Activated CD4-positive, CD25-positive, alpha-beta regulatory T cell treated with anti-CD3 and anti-CD28 coated beads, Interleukin-2, amount 50 U/mL, for 24 hours (primary cell): ENCODE measurements around the gene DPP7.
"Not testable (repeated sequence)": the region's sequence is repeated elsewhere in the genome, so short reads cannot be mapped to it uniquely, and the experiment has no call there.

Experiments used
- ATAC-seq, 2 donors: fragments of 150-1000 bp; cut with Tn5 transposase; one replicate each; pipeline ENCODE4 v1.10.0; 2021; ENCODE audit warnings: mild to moderate bottlenecking in 1 of 2, moderate library complexity in 1 of 2

DPP7 gene

GRCh38 chr9:137128862-137129455, 14.4 kb upstream of the DPP7 start:
- ATAC-seq, result no peak

DNA sequence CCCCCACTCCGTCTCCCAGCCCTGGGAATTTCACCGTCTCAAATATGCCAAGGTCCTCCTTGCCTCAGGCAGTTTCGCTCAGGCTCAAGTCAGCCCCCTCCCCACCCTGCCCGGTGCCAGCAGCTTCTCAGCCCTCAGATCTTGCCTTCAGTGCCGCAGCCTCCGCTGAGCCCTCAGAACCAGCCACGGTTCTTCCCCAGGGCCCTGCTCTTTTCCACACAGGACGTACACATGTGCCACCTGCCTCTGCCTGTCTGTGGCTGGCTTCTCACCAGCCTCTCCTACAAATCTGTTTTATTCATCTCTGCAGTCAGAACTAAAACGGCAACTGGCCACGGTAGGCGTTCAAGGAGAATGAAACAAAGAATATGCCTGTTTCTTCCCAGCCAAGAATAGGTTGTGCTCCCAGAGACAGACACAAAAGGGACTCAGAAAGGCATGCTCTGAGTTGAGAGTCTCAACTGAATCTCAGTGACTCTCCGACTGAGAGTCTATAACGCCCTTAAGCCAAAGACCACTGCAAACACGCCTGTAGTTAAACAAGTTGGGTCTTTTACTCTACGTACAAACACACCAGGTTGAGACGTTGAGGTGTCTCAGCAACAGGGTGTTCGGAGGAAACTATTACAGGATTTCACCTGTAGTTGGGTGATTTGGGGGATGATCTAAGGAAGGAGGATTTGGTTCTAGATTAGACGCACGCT, 13.8 kb upstream of the DPP7 start:
- no peak for ATAC-seq

DNA sequence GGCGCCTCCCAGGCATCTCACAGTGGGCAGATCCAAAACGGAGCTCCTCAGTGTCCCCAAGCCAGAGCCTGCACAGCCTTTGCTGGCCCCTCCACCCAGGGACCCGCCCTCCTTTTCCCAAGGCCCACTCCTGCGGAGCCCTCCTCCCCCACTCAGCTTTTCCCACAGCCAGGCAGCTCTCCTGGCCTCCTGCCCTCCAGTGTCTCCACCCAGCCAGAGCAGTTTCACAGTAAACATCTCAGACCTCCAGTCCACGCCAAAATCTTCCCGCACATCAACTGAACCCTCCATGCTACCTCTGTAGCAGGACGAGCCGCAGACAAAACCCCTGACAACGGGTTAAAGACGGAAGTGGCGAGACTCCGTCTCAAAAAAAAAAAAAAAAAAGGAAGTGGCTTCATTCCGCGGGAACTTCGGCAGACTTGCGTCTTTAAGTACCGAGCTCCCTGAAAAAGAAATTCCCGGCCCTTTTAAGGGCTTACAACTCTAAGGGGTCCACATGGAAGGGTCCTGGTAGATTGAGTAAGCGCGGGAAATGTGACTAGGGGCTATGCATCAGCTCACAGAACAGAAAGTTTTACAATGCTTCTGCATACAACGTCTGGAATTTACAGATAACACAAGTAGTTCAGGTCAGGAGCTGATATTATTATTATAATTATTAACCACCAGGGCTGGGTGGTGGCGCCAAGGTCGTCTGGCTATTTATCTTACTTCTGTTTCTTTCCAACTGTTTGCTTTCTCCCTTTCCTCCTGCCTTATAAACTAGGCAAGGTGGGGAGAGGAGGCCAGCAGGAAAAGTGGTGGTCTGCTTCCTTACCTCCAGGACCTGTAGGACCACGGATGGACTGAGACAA, 13.0 kb upstream of the DPP7 start:
- ATAC-seq, result no peak

- no peak for ATAC-seq
Measured at GRCh38 chr9:137126786-137127185, 12.3 kb upstream of the DPP7 start.

DNA sequence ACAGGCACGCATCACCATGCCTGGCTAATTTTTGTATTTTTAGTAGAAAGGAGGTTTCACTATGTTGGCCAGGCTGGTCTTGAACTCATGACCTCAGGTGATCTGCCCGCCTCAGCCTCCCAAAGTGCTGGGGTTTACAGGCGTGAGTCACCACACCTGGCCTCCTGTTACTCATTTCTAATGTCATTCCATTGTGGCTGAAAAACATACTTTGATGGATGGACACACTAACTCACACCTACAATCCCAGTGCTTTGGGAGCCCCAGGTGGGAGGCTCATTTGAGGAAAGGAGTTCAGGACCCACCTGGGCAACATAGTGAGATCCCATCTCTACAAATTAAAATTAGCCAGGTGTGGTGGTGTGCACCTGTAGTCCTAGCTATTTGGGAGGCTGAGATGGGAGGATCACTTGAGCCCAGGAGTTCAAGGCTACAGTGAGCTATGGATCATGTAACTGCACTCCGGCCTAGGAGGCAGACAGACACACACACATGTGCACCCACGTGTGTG, 9.5 kb upstream of the DPP7 start:
- ATAC-seq, result not testable (repeated sequence)

GRCh38 chr9:137123468-137123837, 8.9 kb upstream of the DPP7 start:
- ATAC-seq, result no peak

- not testable (repeated sequence) for ATAC-seq
Measured at GRCh38 chr9:137122796-137123467, 8.4 kb upstream of the DPP7 start.

DNA sequence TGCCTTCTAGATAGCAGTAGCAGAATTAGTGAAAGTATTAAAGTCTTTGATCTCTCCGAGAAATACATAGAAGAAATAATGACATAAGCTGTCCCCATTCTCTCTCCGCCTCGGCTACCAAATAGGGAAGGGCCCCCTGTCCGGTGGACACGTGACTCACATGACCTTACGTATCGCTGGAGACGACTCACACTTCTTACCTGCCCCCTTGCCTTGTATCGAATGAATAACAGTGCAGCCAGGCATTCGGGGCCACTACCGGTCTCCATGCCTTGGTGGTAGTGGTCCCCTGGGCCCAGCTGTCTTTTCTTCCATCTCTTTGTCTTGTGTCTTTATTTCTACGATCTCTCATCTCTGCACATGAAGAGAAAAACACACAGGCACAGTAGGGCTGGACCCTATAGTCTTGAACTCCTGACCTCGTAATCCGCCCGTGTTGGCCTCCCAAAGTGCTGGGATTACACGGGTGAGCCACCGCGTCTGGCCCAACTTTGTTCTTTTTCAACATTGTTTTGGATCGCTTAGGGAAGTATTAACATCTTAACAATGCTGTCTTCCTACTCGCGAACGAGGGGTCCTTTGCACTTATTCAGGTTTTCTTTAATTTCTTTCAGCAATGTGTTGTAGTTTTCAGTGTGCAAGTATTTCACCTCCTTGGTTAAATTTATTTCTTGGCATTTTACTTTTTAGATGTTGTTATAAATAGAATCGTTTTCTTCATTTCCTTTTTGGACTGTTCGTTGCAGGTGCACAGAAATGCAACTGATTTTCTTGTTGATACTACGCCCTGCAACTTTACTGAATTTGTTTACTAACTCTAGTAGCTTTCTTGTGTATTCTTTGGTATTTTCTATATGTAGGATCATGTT, 7.6 kb upstream of the DPP7 start:
- ATAC-seq, result peak in 1 of 2 donors; percentile 38

- not testable (repeated sequence) for ATAC-seq
Measured at GRCh38 chr9:137118092-137118603, 3.6 kb upstream of the DPP7 start.

GRCh38 chr9:137117269-137117731, 2.8 kb upstream of the DPP7 start:
- ATAC-seq, result no peak

DNA sequence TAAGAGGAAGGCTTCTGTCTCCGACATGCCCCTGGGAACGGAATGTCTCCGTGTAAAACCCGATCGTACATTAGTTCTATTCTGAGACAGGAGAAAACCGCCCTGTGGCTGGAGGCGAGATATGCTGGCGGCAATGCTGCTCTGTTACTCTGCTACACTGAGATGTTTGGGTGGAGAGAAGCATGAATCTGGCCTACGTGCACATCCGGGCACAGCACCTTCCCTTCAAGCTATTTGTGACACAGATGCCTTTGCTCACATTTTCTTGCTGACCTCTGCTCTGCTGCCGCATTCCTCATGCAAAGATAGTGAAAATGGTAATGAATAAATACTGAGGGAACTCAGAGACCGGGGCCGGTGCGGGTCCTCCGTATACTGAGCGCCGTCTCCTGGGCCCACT, 2.2 kb upstream of the DPP7 start:
- no peak for ATAC-seq

- ATAC-seq, result no peak
Measured at GRCh38 chr9:137116027-137116507, 1.5 kb upstream of the DPP7 start.

- ATAC-seq, result no peak
Measured at GRCh38 chr9:137115394-137116026, 977 bp upstream of the DPP7 start.

DNA sequence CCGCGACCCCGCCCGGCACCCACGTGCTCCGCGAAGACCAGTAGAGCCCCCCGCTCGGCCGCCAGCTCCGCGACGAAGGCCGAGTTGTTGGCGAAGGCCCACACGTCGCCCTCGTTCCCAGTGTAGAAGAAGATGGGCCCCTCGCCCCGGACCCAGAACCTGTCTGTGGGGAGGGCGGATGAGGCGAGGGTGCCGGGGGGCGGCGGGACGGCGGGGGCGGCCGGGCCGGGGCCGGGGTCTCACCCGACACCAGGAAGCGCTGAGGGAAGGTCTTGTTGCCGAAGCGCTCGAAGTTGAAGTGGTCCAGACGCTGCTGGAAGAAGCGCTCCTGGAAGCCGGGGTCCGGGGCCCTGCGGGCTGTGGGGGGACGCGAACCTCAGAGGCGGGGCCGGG, 317 bp downstream of the DPP7 start:
- ATAC-seq, result peak; percentile 10 to 19

- ATAC-seq, result peak; percentile 44 to 48
Measured at GRCh38 chr9:137113385-137114159, 961 bp downstream of the DPP7 start.

- ATAC-seq, result no peak
Measured at GRCh38 chr9:137112564-137113384, 1.8 kb downstream of the DPP7 start.

- no peak for ATAC-seq
Measured at GRCh38 chr9:137111788-137112563, 2.6 kb downstream of the DPP7 start.
